HG03354 (cell line): Measurements from ENCODE around the gene CAPS2.
"Not testable (repeated sequence)": the region's sequence is repeated elsewhere in the genome, so short reads cannot be mapped to it uniquely, and the experiment has no call there.

Experiments
- ATAC-seq: cut with Tn5 transposase; IDR thresholded peaks from one replicate; pipeline ENCODE4 v1.9.1; 2021; ENCODE audit warnings: mild to moderate bottlenecking; ENCODE audit not compliant: unreplicated experiment, poor library complexity, severe bottlenecking

Gene CAPS2

GRCh38 chr12:75329918-75330826, at the start of gene CAPS2:
Gene CAPS2, minus strand, starts transcription at chr12:75330324. Its CDS starts 3,826 bp downstream, at chr12:75326498.
- peak; percentile 86 for ATAC-seq

- no peak for ATAC-seq
Observed at GRCh38 chr12:75378354-75378753, 48.2 kb upstream of the CAPS2 start.

- no peak for ATAC-seq
Observed at GRCh38 chr12:75374971-75375370, 44.8 kb upstream of the CAPS2 start.

GRCh38 chr12:75366629-75367028, 36.5 kb upstream of the CAPS2 start:
- peak; percentile 55 for ATAC-seq

GRCh38 chr12:75364919-75365318, 34.8 kb upstream of the CAPS2 start:
- ATAC-seq: no peak

- ATAC-seq: no peak
Observed at GRCh38 chr12:75361408-75361807, 31.3 kb upstream of the CAPS2 start.

- no peak for ATAC-seq
Observed at GRCh38 chr12:75360920-75361319, 30.8 kb upstream of the CAPS2 start.

- no peak for ATAC-seq
Observed at GRCh38 chr12:75354011-75354410, 23.9 kb upstream of the CAPS2 start.

- no peak for ATAC-seq
Observed at GRCh38 chr12:75350413-75350812, 20.3 kb upstream of the CAPS2 start.

- ATAC-seq: no peak
Observed at GRCh38 chr12:75349946-75350345, 19.8 kb upstream of the CAPS2 start.

- not testable (repeated sequence) for ATAC-seq
Observed at GRCh38 chr12:75346215-75346614, 16.1 kb upstream of the CAPS2 start.

- no peak for ATAC-seq
Observed at GRCh38 chr12:75345531-75345930, 15.4 kb upstream of the CAPS2 start.

GRCh38 chr12:75341873-75342272, 11.7 kb upstream of the CAPS2 start:
- ATAC-seq: no peak

- ATAC-seq: peak; percentile 63
Observed at GRCh38 chr12:75337905-75338304, 7.8 kb upstream of the CAPS2 start.

- ATAC-seq: peak; percentile 68
Observed at GRCh38 chr12:75334384-75335030, 4.4 kb upstream of the CAPS2 start, which contains the start of gene GLIPR1L1. Gene GLIPR1L1, plus strand, starts transcription at chr12:75334670. Its CDS starts 59 bp downstream, at chr12:75334729.

GRCh38 chr12:75327642-75328041, 2.5 kb downstream of the CAPS2 start:
- ATAC-seq: no peak

- ATAC-seq: no peak
Observed at GRCh38 chr12:75323663-75324062, 6.5 kb downstream of the CAPS2 start.

GRCh38 chr12:75322464-75322863, 7.7 kb downstream of the CAPS2 start:
- no peak for ATAC-seq

- no peak for ATAC-seq
Observed at GRCh38 chr12:75317784-75318183, 12.3 kb downstream of the CAPS2 start.

GRCh38 chr12:75315518-75315917, 14.6 kb downstream of the CAPS2 start:
- ATAC-seq: no peak

- ATAC-seq: no peak
Observed at GRCh38 chr12:75311369-75311768, 18.8 kb downstream of the CAPS2 start.
